Mononuclear cell (primary cell): ENCODE measurements around the gene GHRH. TPM values are rescaled to one million over a fixed set of nuclear protein-coding genes. Genes with fewer than 3 reads are reported as not detected.

Source experiments
- H3K27me3 ChIP-seq: 2 replicates; pipeline ENCODE4 v1.6.0; 2011; ENCODE audit warnings: low read length, control low read depth; ENCODE audit not compliant: insufficient read depth
- H3K4me1 ChIP-seq: 2 replicates; pipeline ENCODE4 v1.5.1; 2011; ENCODE audit warnings: mild to moderate bottlenecking, low read length, control low read depth; ENCODE audit not compliant: insufficient read depth
- H3K4me3 ChIP-seq: 2 replicates; pipeline ENCODE4 v1.5.1; 2011; ENCODE audit warnings: mild to moderate bottlenecking, low read length, moderate library complexity
- H3K9me3 ChIP-seq: 2 replicates; pipeline ENCODE4 v1.5.1; 2011; ENCODE audit warnings: low read depth, mild to moderate bottlenecking, control low read depth, low read length
- total RNA-seq: library from RNA; depleted of rRNA; stranded (reverse); fragments of >200 nt; gene quantifications from one replicate; pipeline ENCODE4 v1.2.3, GENCODE V29; 2012

GHRH gene, protein sequence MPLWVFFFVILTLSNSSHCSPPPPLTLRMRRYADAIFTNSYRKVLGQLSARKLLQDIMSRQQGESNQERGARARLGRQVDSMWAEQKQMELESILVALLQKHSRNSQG
- total RNA-seq, result not detected

DNA sequence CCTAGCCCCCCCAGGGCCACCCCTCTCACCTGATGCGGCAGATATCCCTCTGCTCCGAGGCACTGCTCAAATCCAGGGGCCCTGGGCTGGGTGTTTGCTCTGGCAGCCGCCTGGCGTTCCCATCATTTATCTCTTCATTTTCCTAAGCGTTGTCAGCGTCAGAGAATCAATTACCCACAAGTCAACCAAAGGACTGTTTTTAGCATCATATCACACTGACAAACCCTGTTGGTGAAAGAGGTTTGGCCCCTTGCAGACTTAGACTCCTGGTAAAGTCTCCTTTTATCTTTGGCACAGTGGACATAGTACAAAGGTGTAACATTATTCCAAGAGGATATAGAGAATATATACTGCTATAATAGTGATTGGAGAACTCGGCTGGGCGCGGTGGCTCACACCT lies at the start of gene GHRH:
TSS of gene GHRH (minus strand) at position 101 of the 400 bp plus-strand sequence. CDS start 4,925 bp downstream, outside the sequence.
- Histone ChIP-seq H3K9me3 (no peaks in the 10 kb centered on the region), H3K4me1 (peaks cover 6% of the 10 kb centered on the region), H3K27me3 (no peaks in the 10 kb centered on the region), H3K4me3 (no peak within 1 kb of the TSS)

DNA sequence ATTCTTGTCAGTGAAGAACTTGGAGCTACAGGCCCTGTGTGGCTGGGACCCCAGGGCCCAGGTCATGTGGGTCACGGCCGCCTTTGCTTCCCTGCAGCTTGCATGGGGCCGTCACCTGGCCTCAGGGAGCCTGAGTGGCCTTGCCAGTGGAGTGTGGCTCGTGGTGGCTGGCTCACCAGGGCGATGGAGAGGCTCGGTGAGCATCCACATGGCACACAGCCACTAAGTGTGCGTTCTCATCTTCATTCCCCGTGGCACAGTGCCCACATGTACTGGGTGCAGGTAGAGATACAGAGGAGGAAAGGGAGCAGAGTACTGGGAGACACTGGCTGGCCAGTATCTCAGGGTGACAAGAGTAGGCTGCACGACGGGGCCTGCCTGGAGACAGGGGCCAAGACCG lies 49.3 kb upstream of the GHRH start:
- Histone ChIP-seq H3K27me3 (no peaks in the 10 kb centered on the region), H3K4me1 (peaks cover 17% of the 10 kb centered on the region), H3K9me3 (no peaks in the 10 kb centered on the region)

DNA sequence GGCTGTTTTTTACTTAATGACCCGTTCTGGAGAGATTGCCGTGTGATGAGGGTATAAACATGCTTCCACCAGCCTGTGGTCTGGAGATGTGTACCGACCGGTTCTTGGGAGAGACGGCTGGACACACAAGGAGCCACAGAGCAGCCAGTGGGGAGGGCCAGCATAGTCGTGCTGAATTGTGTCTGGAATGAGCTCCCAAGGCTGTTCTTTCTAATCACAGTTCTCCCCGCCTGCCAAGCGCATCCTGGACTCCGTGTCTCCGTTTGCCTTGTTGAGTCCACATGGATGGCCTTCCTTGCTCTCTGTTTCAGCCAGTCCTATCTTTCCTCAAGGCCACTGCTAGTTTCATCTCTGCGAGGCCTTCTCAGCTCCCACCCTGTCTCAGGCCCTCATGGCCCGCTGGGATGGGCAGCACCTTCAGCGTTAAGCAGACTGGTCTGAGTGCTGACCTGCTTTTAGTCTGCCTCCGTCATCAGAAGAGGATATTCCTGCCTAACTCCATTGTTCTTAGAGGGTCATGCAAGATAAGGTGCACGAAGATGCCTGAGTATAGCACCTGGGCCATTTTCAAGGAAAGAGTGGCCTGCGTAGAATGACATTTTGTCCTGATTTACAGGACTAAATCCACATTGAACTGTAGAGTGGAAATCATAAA lies 48.4 kb upstream of the GHRH start:
- Histone ChIP-seq H3K4me3 (no peak overlapping the region), H3K4me1 (peaks cover 8% of the 10 kb centered on the region), H3K27me3 (no peaks in the 10 kb centered on the region), H3K9me3 (no peaks in the 10 kb centered on the region)

More for the DNA sequence above, 49.3 kb upstream of the GHRH start:
- H3K4me3 ChIP-seq, result no peak overlapping the region

DNA sequence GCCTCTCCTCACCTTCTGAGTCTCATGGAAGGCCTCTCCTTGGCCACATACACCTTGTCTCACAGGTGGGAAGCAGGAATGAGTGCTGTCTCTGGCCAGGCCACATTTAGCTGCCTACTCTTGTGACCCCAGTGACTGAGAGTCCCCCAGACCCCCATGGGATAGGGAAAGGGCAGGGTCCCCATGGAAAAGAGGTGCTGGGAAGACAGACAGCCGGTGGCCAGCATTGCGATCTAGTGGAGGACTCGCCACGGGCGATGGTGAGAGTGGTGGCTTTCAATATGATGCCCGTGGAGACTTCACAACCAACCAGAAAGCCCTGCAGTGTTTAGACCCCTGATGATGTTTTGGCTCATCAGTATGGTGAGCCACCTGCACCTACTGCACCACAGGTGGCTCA lies 47.7 kb upstream of the GHRH start:
- H3K9me3 ChIP-seq, result no peaks in the 10 kb centered on the region

DNA sequence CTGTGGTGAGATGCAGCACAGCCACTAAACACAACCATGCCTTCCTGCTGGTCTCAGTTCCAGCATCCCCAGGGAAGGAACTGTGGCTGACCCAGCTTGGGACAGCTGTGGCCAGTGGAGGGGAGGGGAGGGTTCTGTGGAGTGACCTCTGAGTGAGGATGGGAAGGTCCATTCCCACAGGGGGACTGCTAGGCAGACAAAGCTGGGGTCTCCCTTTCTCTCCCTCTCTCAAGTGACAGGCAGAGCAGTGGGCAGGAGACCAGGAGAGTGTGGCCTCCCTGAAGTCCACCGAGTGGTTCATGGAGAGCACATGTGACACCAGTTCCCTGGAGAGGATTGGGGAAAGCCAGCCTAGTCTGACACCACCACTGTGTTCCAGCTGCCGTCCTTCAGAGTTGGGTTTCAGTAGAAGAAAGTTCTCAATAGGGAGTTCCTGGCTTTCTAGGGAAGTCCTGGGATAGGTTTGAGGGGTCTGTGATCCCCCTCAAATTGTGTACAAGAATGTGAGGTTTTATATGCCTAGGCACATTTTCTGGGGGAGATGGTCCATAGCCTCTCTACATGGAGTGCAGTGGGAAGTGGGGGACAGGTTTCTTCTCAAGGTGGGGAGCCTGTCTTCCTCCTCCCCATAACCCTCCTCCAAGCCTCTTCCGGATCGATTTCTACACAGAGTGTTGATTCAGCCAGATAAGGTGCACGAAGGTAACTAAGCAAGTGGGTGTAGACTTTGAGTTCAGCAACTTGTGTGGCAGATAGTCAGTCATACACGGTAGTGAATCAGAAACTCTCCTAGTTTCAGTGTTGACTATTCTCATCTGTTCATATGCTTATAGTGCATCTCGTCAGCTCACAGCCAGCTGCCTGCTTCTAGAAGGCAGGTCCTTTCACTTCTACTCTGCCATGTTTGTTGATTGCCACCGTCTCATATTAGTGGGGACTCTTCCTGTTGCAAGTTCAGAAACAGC lies 46.8 kb upstream of the GHRH start:
- no peaks in the 10 kb centered on the region for H3K4me1 ChIP-seq
- H3K9me3 ChIP-seq, result no peaks in the 10 kb centered on the region
- no peak overlapping the region for H3K4me3 ChIP-seq
- H3K27me3 ChIP-seq, result no peaks in the 10 kb centered on the region

More for the DNA sequence above, 47.7 kb upstream of the GHRH start:
- H3K27me3 ChIP-seq, result no peaks in the 10 kb centered on the region
- no peak overlapping the region for H3K4me3 ChIP-seq
- H3K4me1 ChIP-seq, result peaks cover under 1% of the 10 kb centered on the region

DNA sequence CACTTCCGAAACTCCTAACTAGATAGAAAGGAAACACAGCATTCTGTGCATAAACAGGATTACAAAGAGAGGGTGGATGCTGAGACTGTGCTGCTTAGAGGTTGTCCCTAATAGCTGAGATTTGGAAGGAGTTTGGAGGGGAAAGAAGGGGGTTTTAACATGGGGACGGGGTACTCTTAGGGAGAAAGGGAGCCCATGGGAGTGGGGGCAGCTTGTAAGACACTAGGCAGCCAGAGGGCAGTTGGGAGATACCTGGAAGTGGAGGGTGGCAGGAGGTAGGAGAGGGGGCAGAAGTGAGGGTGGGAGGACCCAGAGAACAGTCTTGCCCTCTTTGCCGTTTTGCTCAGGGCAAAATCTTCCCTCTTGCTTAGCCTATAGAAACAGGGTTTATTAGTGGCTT lies 44.2 kb upstream of the GHRH start:
- no peaks in the 10 kb centered on the region for H3K27me3 ChIP-seq
- no peaks in the 10 kb centered on the region for H3K9me3 ChIP-seq
- H3K4me3 ChIP-seq, result no peak overlapping the region
- no peaks in the 10 kb centered on the region for H3K4me1 ChIP-seq

DNA sequence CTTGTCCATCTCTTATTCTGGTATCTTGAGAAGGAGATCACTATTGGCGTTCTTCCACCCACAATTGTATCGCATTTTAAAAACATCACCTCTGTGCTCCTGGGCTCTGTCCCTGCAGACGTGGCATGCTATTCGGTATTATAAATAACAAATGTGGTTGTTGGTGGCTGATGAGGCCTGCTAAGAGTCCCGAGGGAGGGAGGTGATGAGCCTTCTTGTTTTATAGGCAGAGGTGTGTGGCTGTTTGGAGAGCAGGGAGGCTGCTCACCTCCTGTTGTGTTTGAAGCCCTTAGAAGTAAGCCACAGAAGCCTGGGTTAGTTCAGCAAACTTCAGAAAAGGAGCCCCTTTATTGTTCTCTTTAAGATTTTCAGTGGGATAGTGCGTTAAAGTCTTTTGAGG lies 43.5 kb upstream of the GHRH start:
- Histone ChIP-seq H3K4me3 (no peak overlapping the region), H3K9me3 (no peaks in the 10 kb centered on the region), H3K4me1 (no peaks in the 10 kb centered on the region), H3K27me3 (no peaks in the 10 kb centered on the region)

DNA sequence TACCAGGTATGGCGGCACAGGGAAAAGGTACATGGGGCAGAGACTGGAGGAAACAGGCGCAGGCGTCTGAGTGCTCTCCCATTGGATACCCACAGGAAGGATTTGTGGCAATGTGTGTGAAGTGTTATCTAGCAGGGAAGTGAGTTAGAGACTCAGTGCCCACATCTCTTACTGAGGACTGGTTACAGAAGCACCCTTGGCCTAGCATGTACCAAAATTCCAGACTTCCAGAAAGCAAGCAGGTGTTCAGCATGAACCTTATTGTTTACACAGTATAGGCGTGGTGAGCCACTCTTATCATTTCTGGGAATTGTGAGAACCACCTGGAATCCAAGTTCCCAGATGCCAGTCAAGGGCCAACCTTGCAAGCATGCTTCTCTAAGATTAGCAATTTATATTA lies 42.0 kb upstream of the GHRH start:
- Histone ChIP-seq H3K4me1 (no peaks in the 10 kb centered on the region), H3K27me3 (no peaks in the 10 kb centered on the region), H3K9me3 (no peaks in the 10 kb centered on the region), H3K4me3 (no peak overlapping the region)

DNA sequence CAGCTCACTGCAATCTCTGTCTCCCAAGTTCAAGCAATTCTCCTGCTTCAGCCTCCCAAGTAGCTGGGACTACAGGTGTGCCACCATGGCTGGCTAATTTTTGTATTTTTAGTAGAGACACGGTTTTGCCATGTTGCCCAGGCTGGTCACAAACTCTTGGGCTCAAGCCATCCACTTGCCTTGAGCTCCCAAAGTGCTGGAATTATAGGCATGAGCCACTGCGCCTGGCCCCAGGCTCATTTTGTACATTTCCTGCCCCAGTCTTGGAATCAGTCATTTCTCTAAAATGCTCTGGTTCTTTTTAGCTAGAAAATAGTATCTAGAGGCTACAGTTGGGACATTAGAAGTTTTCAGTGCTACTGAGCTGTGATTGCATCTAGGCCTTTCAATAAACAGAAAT lies 41.4 kb upstream of the GHRH start:
- Histone ChIP-seq H3K9me3 (no peaks in the 10 kb centered on the region), H3K4me1 (no peaks in the 10 kb centered on the region), H3K27me3 (no peaks in the 10 kb centered on the region), H3K4me3 (no peak overlapping the region)

DNA sequence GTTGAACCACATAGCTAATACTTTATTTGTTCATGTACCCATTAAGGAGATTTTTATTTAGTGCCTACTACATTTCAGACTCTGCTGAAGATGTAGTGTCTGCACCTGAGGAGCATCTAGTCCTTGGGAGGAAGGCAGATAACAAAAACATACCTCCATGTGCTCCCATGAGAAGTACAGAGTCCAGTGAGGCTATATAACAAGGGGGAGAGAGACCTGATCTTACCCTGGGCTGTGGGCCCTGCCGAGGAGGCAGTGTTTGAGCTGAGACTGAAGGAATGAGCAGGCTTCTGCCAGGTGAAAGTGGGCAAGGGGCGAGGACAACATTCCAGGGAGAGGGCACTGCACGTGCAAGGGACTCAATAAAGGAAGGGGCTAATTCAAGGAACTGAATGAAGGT lies 39.9 kb upstream of the GHRH start:
- no peak overlapping the region for H3K4me3 ChIP-seq
- no peaks in the 10 kb centered on the region for H3K9me3 ChIP-seq
- no peaks in the 10 kb centered on the region for H3K27me3 ChIP-seq
- peaks cover 8% of the 10 kb centered on the region for H3K4me1 ChIP-seq

DNA sequence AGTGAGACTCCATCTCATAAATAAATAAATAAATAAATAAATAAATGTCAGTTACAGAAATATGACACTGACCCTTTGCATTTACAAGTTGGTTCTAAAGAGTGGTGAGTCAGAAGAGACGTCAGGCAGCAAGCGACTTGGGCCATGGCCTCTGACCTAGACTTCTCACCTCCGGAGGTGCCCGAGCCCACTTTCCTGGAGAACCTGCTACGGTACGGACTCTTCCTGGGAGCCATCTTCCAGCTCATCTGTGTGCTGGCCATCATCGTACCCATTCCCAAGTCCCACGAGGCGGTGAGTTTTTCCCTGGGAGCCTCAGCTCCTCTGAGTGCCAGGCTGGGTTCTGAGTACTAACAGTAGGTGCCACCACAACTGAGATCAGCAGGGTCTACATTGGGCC lies 39.5 kb upstream of the GHRH start:
- peaks cover 11% of the 10 kb centered on the region for H3K4me1 ChIP-seq
- no peaks in the 10 kb centered on the region for H3K9me3 ChIP-seq
- no peaks in the 10 kb centered on the region for H3K27me3 ChIP-seq
- H3K4me3 ChIP-seq, result no peak overlapping the region

DNA sequence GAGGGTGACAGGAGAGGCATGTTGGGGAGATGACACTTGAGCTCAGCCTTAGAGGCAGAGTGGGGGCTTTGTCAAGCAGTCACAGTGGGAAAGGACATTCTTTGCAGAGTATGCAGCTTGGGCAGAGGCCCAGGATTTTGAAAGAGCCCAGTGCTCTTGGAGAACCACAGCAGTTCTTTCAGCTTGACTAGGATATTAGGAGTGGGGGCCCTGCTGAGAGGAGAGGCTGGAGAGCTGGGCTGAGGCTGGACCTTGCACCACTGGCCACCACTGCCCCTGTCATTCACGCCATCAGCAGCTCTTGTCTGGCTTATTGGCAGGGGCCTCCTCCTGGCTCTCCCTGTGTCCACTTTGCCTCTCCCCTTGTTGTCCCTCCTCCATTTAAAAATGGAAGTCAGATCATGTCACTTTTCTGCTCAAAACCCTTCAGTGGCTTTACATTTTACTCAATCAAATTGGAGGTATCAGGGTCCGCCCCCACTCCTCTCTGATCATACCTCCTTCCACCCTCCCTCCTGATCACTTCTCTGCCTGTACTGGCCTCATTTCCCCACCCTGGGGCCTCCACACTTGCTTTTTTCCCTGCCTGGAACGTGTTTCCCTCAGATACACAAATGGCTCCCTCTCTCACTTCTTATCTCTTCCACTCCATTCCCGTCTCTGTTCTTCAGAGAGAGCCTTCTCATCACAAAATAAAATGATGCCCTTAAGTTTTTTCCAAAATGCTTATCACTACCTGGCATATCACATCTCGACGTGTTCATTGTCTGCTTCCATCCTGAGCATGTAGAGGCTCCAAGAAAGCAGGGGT lies 38.3 kb upstream of the GHRH start:
- Histone ChIP-seq H3K27me3 (no peaks in the 10 kb centered on the region), H3K9me3 (no peaks in the 10 kb centered on the region), H3K4me1 (peaks cover 23% of the 10 kb centered on the region), H3K4me3 (no peak overlapping the region)

DNA sequence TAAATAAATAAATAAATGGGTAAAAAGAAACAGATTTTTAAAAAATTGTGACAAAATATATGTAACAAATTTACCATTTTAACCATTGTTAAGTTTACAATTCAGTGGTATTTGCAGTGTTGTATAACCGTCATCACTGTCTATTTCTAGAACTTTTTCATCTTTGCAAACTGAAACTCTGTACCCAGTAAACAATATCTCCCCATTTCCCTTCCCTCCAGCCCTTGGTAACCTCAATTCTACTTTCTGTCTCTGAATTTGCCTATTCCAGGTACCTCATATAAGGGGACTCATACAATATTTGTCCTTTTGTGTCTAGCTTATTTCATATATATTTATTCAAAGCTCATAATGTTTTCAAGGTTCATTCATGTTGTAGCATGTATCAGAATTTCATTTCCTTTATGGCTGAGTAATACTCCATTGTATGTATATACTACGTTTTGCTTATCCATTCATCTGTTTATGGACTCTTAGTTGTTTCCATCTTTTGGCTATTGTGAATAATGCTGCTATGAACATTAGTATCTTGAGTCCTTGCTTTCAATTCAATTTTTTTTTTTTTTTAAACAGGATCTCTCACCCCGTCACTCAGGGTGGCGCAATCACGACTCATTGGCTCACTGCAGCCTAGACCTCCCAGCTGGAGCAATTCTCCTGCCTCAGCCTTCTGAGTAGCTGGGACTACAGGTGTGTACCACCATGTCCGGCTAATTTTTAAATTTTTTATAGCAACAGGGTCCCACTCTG lies 36.8 kb upstream of the GHRH start:
- H3K27me3 ChIP-seq, result no peaks in the 10 kb centered on the region
- no peaks in the 10 kb centered on the region for H3K9me3 ChIP-seq
- no peak overlapping the region for H3K4me3 ChIP-seq
- H3K4me1 ChIP-seq, result peaks cover 38% of the 10 kb centered on the region

DNA sequence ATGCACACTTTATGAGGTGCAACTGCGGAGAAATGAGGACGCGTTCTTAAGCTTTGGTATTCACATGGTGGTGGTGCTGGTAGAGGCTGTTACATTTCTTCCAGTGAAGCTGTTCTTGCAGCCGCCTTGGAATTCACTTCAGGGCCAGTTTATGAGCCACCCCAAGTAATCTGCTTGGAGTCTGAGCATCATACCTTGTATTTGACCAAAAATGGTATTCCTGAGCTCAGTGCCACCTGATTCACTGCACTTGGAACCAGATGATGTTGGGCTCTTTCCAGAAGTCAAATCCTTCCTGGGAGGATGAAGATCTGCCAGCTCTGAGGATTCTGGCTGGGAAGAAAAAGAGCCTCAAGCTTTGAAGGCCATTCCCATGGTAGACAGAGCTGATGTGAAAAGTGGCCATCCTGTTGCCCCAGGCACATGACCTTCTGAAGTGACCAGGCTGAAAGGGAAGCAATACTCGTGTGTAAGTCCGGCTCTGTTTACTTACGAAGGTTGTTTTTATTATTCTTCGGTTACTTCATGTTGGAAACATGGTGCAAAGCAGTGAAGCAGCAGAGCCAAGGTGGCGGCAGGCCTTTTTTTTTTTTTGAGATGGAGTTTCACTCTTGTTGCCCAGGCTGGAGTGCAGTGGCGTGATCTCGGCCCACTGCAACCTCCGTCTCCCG lies 35.6 kb upstream of the GHRH start:
- Histone ChIP-seq H3K9me3 (no peaks in the 10 kb centered on the region), H3K4me3 (no peak overlapping the region), H3K4me1 (peaks cover 42% of the 10 kb centered on the region), H3K27me3 (no peaks in the 10 kb centered on the region)
